Muscle layer of colon (tissue), 2 donors: ENCODE measurements around the gene TFIP11.
A peak's percentile ranks its signal among the peaks of the same experiment; 100 is the strongest.

Experiments
- H3K27ac ChIP-seq: one replicate; pipeline ENCODE4 v1.7.0; 2013; ENCODE audit warnings: low read depth, mild to moderate bottlenecking, low read length, moderate library complexity
- H3K27me3 ChIP-seq, 2 donors: one replicate each; pipeline ENCODE4 v1.7.0; 2013; ENCODE audit warnings: low read length in 2 of 2, mild to moderate bottlenecking in 2 of 2; ENCODE audit not compliant: insufficient read depth in 2 of 2, control insufficient read depth in 1 of 2
- H3K36me3 ChIP-seq: one replicate; pipeline ENCODE4 v1.7.0; 2013; ENCODE audit warnings: mild to moderate bottlenecking, low read length; ENCODE audit not compliant: insufficient read depth
- H3K4me1 ChIP-seq: one replicate; pipeline ENCODE4 v1.7.0; 2013; ENCODE audit warnings: mild to moderate bottlenecking, low read length; ENCODE audit not compliant: insufficient read depth
- H3K4me3 ChIP-seq, 2 donors: one replicate each; pipeline ENCODE4 v1.7.0; 2013; ENCODE audit warnings: low read length in 2 of 2, low read depth in 1 of 2, mild to moderate bottlenecking in 1 of 2, moderate library complexity in 1 of 2
- H3K9ac ChIP-seq: one replicate; pipeline ENCODE4 v1.7.0; 2013; ENCODE audit warnings: low read length
- H3K9me3 ChIP-seq: one replicate; pipeline ENCODE4 v1.7.0; 2013; ENCODE audit warnings: mild to moderate bottlenecking, low read length
- donor health status: abdominal sarcoma.
- donor health status: Adenocarcinoma of cecum.

TFIP11 gene

GRCh38 chr22:26483043-26483438 lies 29.2 kb downstream of the TFIP11 start:
- H3K27ac ChIP-seq = peak overlapping the region; percentile 96
- no peaks in the 10 kb centered on the region for H3K27me3 ChIP-seq
- H3K9me3 ChIP-seq = no peaks in the 10 kb centered on the region
- H3K4me3 ChIP-seq = peak overlapping the region; percentile 94 to 95
- peak overlapping the region; percentile 97 for H3K9ac ChIP-seq
- H3K4me1 ChIP-seq = peaks cover 46% of the 10 kb centered on the region
- H3K36me3 ChIP-seq = peaks cover 4% of the 10 kb centered on the region

GRCh38 chr22:26482161-26482560 lies 30.1 kb downstream of the TFIP11 start:
- no peak overlapping the region for H3K9ac ChIP-seq
- H3K27me3 ChIP-seq = no peaks in the 10 kb centered on the region
- peaks cover 46% of the 10 kb centered on the region for H3K4me1 ChIP-seq
- no peaks in the 10 kb centered on the region for H3K9me3 ChIP-seq
- H3K36me3 ChIP-seq = peaks cover 6% of the 10 kb centered on the region
- H3K4me3 ChIP-seq = no peak overlapping the region
- no peak overlapping the region for H3K27ac ChIP-seq

GRCh38 chr22:26481694-26482093 lies 30.6 kb downstream of the TFIP11 start:
- Histone ChIP-seq H3K27me3 (no peaks in the 10 kb centered on the region), H3K9ac (no peak overlapping the region), H3K4me3 (no peak overlapping the region), H3K9me3 (no peaks in the 10 kb centered on the region), H3K4me1 (peaks cover 46% of the 10 kb centered on the region), H3K27ac (no peak overlapping the region), H3K36me3 (peaks cover 11% of the 10 kb centered on the region)

DNA sequence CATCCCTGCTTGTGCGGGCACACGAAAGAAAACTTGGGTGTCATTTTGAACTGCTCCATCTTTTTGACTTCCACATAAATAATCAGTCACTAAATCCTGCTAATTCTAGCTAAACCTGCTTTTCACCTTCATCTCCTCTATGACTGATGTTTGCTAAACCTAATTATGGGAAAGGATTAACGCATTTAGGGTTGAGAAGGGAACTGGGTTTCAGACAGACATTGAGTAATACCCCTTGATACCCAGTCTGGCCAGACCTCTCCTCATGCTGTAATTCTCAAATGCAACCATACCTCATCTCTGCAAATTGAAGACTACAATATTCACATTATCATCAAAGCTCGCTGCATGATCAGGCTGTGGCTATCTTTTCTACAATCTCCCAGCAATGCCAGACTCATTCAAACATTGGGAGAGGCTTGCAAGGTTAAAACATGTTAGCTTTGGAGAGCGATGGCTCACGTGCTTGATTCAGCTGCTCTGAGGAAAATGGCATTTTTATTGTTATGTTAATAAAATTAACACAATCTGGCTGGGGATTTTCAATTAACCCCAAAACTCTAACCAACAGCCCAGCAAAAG lies 31.1 kb downstream of the TFIP11 start:
- H3K9ac ChIP-seq = no peak overlapping the region
- no peak overlapping the region for H3K27ac ChIP-seq
- H3K4me1 ChIP-seq = peaks cover 46% of the 10 kb centered on the region
- H3K4me3 ChIP-seq = no peak overlapping the region
- H3K27me3 ChIP-seq = no peaks in the 10 kb centered on the region
- peaks cover 15% of the 10 kb centered on the region for H3K36me3 ChIP-seq
- no peaks in the 10 kb centered on the region for H3K9me3 ChIP-seq

DNA sequence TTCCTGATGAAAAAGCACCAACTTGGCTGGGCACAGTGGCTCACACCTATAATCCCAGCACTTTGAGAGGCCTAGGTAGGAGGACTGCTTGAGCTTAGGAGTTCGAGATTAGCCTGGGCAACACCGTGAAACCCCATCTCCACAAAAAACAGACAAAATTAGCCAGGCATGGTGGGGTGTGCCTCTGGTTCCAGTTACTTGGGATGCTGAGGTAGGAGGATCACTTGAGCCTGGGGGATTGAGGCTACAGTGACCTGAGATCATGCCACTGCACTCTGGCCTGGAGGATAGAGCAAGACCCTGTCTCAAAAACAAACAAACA lies 31.7 kb downstream of the TFIP11 start:
- Histone ChIP-seq H3K4me1 (peaks cover 46% of the 10 kb centered on the region), H3K27me3 (no peaks in the 10 kb centered on the region), H3K9ac (no peak overlapping the region), H3K4me3 (peak overlapping the region in 1 of 2 donors; percentile 13), H3K27ac (no peak overlapping the region), H3K9me3 (no peaks in the 10 kb centered on the region), H3K36me3 (peaks cover 15% of the 10 kb centered on the region)

DNA sequence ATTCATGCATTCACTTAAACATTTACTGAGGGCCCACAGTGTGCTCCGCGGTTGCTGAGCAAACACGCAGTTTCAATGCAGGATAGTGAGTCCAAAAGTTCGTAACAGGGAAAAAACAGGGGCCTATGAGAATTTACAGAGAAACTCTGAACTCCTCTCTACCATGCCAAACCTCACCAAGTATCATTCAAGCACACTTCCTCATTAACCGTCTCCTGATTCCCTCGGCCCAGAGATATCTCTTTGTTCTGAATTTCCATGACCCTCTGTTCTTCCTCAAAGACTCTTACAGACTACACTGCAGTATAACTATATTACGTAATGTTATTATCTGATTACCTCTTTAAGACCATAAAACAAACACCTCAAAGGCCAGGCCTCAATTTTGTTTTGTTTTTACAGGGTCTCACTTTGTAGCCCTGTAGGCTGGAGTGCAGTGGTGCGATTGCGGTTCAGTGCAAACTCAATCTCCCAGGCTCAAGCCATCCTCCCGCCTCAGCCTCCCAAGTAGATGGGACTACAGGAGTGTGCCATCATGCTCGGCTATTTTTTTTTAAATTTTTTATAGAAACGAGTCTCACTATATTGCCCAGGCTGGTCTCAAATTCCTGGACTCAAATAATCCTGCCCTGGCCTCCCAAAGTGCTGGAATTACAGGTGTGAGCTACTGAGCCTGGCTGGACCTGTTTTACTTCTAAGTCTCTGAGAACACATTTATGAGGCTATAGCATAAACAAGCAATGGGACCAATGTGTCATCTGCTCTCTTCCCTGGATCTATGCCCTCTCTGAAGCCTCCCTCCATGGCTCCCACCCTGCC lies 32.3 kb downstream of the TFIP11 start:
- no peak overlapping the region for H3K27ac ChIP-seq
- H3K36me3 ChIP-seq = peaks cover 15% of the 10 kb centered on the region
- peak overlapping the region in 1 of 2 donors; percentile 13 for H3K4me3 ChIP-seq
- peaks cover 41% of the 10 kb centered on the region for H3K4me1 ChIP-seq
- H3K27me3 ChIP-seq = no peaks in the 10 kb centered on the region
- H3K9me3 ChIP-seq = no peaks in the 10 kb centered on the region
- no peak overlapping the region for H3K9ac ChIP-seq

- Histone ChIP-seq H3K27me3 (no peaks in the 10 kb centered on the region), H3K9ac (no peak overlapping the region), H3K4me3 (no peak overlapping the region), H3K36me3 (peaks cover 17% of the 10 kb centered on the region), H3K9me3 (no peaks in the 10 kb centered on the region), H3K27ac (no peak overlapping the region), H3K4me1 (peaks cover 34% of the 10 kb centered on the region)
Observed at GRCh38 chr22:26479043-26479791, 33.1 kb downstream of the TFIP11 start.

- H3K4me3 ChIP-seq = no peak overlapping the region
- H3K36me3 ChIP-seq = peaks cover 36% of the 10 kb centered on the region
- H3K9me3 ChIP-seq = no peaks in the 10 kb centered on the region
- H3K9ac ChIP-seq = no peak overlapping the region
- H3K27ac ChIP-seq = no peak overlapping the region
- no peaks in the 10 kb centered on the region for H3K27me3 ChIP-seq
- H3K4me1 ChIP-seq = peaks cover 23% of the 10 kb centered on the region
Observed at GRCh38 chr22:26477341-26477731, 34.9 kb downstream of the TFIP11 start.

DNA sequence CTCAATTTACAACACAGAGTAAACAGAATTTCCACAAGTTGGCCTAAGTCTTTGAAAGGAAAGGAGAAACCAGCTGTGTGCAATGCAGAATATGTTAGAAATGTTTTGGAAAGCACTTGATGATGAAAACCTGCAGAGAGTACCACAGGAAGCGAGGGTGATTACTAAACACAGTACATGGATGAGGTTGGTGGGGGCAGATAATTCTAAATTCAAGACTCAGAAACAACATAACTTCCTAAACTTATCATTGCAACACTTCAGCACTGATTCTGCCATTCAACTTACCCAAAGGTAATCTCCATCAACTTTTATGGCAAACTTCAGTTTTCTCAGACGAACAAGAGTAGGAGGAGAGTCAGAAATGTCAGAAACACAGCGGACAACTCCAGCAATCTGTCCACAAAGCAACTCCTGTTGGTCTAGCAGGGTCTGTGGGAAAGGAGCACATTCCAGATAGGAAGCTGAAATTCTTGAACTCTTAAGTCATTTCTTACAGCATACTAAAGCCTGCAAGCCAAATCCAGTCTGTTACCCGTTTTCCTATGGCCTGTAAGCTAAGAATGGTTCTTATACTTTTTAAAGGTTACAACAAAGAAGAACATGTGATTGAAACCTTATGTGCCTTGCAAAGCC lies 35.5 kb downstream of the TFIP11 start:
- Histone ChIP-seq H3K9ac (no peak overlapping the region), H3K4me1 (peaks cover 18% of the 10 kb centered on the region), H3K4me3 (no peak overlapping the region), H3K9me3 (no peaks in the 10 kb centered on the region), H3K27ac (no peak overlapping the region), H3K27me3 (no peaks in the 10 kb centered on the region), H3K36me3 (peaks cover 41% of the 10 kb centered on the region)

DNA sequence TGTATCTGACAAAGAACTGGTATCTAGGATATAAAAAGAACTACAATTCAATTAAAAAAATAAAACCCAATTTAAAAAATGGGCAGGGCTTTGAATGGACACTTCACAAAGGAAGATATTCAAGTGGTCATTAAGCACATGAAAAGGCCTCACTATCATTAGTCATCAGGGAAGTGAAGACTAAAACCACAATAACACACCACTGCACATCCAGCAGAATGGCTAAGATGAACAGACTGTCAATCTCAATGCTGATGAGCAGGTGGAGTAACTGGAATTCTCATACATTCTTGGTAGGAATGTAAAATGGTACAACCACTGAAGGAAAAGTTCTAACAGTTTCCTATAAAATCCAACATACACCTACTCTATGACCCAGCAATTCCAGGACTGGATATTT lies 37.6 kb downstream of the TFIP11 start:
- Histone ChIP-seq H3K27me3 (no peaks in the 10 kb centered on the region), H3K27ac (no peak overlapping the region), H3K4me1 (no peaks in the 10 kb centered on the region), H3K4me3 (no peak overlapping the region), H3K9me3 (no peaks in the 10 kb centered on the region), H3K9ac (no peak overlapping the region), H3K36me3 (peaks cover 62% of the 10 kb centered on the region)

DNA sequence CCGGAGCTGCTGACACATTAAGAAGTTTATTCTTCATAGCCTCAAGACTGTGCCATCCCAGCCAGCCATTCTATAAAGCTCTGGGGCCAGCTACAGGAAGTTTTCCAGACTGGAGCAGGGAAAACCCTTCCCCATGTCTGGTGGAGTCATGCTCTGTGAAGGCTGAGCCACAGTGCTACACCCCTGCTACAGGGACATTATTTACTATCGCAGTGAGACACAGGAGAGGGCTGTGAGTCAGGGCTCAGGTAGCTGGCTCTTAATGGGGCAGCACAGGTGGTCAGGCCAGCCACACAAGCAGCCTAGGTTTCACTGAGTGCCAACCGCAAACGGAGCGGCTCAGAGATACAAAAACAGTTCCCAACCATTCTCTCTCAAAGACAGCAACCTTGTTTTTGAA lies 40.8 kb downstream of the TFIP11 start:
- Histone ChIP-seq H3K9me3 (no peaks in the 10 kb centered on the region), H3K27ac (no peak overlapping the region), H3K4me3 (no peak overlapping the region), H3K27me3 (no peaks in the 10 kb centered on the region), H3K9ac (no peak overlapping the region), H3K36me3 (peaks cover 75% of the 10 kb centered on the region), H3K4me1 (no peaks in the 10 kb centered on the region)
